T-helper 1 cell treated with Interleukin-12 subunit alpha and Interleukin-12 subunit beta and Interleukin-4 antibody, amounts not matched to agents 30 ng/mL and 1 ng/mL, for 36 hours (primary cell): ENCODE data around the gene KANSL3. TPM values are rescaled to one million over a fixed set of nuclear protein-coding genes. Genes with fewer than 3 reads are reported as not detected.
"Not testable (repeated sequence)": the region's sequence is repeated elsewhere in the genome, so short reads cannot be mapped to it uniquely, and the experiment has no call there.

Experiments used
- intact Hi-C: fragments of 100-400 bp; cut with micrococcal nuclease; formaldehyde crosslinking; loops from one replicate; pipeline ENCODE4 v1.15.1; 2024
- total RNA-seq: library from RNA; stranded (reverse); gene quantifications from 2 replicates; pipeline ENCODE4 v1.2.3, GENCODE V29; 2022

The KANSL3 gene
- total RNA-seq, 1 donor from 2014 or later = 66.0 TPM

- intact Hi-C loops = no loop called here
Observed at GRCh38 chr2:96564026-96564425, 74.1 kb downstream of the KANSL3 start.

- intact Hi-C loops = no loop called here
Observed at GRCh38 chr2:96558485-96558884, 79.6 kb downstream of the KANSL3 start.

- intact Hi-C loops = no loop called here
Observed at GRCh38 chr2:96558061-96558460, 80.1 kb downstream of the KANSL3 start.

GRCh38 chr2:96557421-96557820 is 80.7 kb downstream of the KANSL3 start:
- intact Hi-C loops = not testable (repeated sequence)

GRCh38 chr2:96556441-96557330 is 81.4 kb downstream of the KANSL3 start:
- intact Hi-C loops = no loop called here

- intact Hi-C loops = no loop called here
Observed at GRCh38 chr2:96555146-96555610, 82.9 kb downstream of the KANSL3 start.

GRCh38 chr2:96554293-96555145 is 83.6 kb downstream of the KANSL3 start:
- intact Hi-C loops = loop anchor here (1.0 kb wide), 3 partner anchors 16 to 147 kb away; no protein-coding TSS in a partner anchor

GRCh38 chr2:96553957-96554292 is 84.2 kb downstream of the KANSL3 start:
- intact Hi-C loops = loop anchor here (1.0 kb wide), 3 partner anchors 16 to 147 kb away; no protein-coding TSS in a partner anchor

- intact Hi-C loops = no loop called here
Observed at GRCh38 chr2:96553176-96553956, 84.7 kb downstream of the KANSL3 start.

GRCh38 chr2:96552315-96553175 is 85.6 kb downstream of the KANSL3 start:
- intact Hi-C loops = no loop called here

GRCh38 chr2:96551605-96552314 is 86.4 kb downstream of the KANSL3 start:
- intact Hi-C loops = no loop called here

GRCh38 chr2:96550787-96551604 is 87.1 kb downstream of the KANSL3 start:
- intact Hi-C loops = no loop called here

- intact Hi-C loops = no loop called here
Observed at GRCh38 chr2:96549967-96550786, 87.9 kb downstream of the KANSL3 start.

- intact Hi-C loops = no loop called here
Observed at GRCh38 chr2:96549466-96549785, 88.7 kb downstream of the KANSL3 start.

- intact Hi-C loops = no loop called here
Observed at GRCh38 chr2:96548558-96549465, 89.3 kb downstream of the KANSL3 start.

GRCh38 chr2:96547731-96548171 is 90.4 kb downstream of the KANSL3 start:
- intact Hi-C loops = loop anchor here (2.0 kb wide), 1 partner anchor 141 kb away; no protein-coding TSS in a partner anchor

GRCh38 chr2:96547203-96547641 is 90.9 kb downstream of the KANSL3 start:
- intact Hi-C loops = loop anchor here (2.0 kb wide), 1 partner anchor 140 kb away; no protein-coding TSS in a partner anchor
